GM21529 (cell line): ENCODE measurements around the gene RBM20.
"Not testable (repeated sequence)": the region's sequence is repeated elsewhere in the genome, so short reads cannot be mapped to it uniquely, and the experiment has no call there.

Experiments
- ATAC-seq: cut with Tn5 transposase; IDR thresholded peaks from one replicate; pipeline ENCODE4 v1.9.1; 2021; ENCODE audit not compliant: unreplicated experiment

RBM20 gene

GRCh38 chr10:110647136-110647430, 2.9 kb downstream of the RBM20 start:
- ATAC-seq: no peak

DNA sequence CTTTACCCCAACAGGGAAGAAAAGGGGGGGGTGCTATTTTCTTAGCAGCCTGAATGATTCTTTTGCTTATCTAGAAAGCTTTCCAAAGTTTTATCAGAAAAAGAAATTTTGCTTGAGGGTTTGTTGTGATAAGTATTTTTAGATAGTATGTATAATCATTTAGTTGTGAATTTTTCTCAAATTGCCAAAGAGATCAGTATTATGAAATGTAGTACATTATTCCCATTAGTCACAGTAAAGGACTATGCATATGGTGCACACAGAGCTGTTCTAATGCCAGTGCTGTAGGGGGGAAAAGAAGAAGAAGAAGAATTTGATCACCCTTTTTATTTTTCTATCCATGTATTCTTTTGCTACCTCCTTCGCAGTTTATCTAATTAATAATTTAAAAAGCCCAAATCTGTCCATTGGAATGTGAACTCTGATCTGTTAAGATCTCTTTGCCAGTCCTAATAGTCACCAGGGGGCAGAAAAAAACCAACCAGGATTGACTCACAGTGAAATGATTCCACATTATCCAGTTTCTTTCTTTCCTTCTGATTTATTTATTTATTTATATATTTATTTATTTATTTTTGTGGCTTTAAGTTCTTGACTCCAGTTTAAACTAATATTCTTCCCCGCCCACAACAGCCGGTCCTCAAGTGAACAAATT, 4.7 kb downstream of the RBM20 start:
- ATAC-seq: no peak

GRCh38 chr10:110649347-110650264, 5.5 kb downstream of the RBM20 start:
- no peak for ATAC-seq

GRCh38 chr10:110650265-110650668, 6.1 kb downstream of the RBM20 start:
- ATAC-seq: no peak

DNA sequence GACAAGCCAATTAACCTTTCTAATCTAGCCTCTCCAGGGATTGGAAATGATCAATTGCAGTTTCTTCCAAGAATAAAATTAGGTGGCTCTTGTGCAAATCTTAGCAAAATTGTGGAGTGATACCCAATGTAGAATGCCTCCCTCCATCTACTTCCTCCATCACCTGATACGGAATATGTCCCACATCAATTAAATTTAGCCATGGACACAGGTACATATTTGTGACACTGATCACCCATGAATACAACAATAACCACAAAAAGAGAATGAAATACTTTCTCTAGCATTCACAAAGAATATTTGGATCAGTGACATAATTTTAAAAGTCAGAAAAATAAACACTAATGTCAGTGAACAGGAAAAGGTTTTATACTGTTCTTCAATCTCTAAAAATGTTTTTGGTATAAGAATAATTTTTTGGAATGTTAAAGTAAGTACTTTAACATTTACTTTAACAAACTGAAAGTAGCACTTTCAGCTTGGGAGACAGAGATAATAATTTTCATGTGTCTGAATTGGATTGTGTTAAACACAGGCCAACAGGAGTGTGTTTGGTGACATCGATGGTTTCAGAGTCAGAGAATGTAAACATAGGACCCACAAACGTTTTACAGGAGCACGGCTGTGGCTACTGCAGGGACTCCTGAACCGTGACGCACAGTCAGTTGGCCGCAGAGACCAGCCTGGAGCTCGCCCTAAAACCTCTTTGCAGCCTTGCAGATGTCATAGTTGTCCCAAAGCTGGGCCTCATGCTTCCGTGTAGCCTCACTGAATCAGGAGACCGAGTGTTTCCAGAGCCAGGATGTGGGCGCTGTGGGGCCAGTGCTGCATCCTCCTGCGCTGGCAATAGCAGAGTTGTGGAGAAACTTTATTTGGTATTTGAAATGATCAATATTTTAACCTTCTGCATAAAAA, 7.2 kb downstream of the RBM20 start:
- peak; percentile 86 for ATAC-seq

- ATAC-seq: no peak
Observed at GRCh38 chr10:110652475-110653118, 8.5 kb downstream of the RBM20 start.

DNA sequence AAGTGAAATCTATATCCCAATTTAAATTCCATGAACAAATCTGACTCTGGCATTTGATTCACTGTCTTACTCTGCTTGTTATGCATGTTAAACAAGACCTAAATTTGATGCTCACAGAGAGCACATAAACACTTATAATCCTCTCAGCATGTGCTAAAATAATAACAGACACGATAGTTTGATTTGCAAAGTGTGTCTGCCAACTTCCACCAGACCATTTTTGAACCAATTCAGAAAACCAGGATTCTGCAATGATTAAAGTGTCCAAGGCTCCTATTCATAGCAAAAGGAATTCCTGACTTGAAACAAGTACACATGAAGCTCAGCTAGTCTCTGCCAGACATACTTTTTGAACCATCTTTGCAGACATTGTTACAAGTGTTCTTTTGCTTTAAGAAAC, 11.2 kb downstream of the RBM20 start:
- ATAC-seq: no peak

DNA sequence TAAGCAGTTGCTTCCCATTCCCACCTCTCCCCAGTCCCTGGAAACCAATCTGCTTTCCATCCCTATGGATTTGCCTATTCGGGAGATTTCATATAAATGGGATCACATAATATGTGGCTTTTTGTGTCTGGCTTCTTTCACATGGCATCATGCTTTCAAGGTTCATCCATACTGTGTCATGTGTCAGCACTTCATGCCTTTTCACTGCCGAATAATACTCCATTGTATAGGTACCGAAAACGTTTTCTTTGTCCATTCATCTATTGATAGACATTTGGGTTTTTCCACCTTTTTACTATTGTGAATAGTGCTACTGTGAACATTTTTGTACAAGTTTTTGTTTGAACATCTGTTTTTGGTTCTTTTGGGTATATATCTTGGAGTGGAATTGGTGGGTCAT, 12.5 kb downstream of the RBM20 start:
- ATAC-seq: no peak

- ATAC-seq: no peak
Observed at GRCh38 chr10:110657973-110658691, 14.0 kb downstream of the RBM20 start.

- ATAC-seq: no peak
Observed at GRCh38 chr10:110659558-110659957, 15.4 kb downstream of the RBM20 start.

DNA sequence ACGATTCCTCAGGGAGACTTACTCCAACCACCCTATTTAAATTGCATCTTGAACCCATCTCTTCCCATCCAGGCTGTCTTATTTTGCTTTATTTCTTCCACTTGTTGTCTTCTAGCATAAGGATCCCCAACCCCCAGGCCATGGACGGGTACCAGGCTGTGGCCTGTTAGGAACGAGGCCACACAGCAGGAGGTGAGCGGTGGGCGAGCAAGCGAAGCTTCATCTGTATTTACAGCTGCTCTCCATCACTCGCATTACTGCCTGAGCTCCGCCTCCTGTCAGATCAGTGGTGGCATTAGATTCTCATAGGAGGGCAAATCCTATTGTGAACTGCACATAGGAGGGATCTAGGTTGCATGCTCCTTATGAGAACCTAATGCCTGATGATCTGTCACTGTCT, 16.2 kb downstream of the RBM20 start:
- ATAC-seq: not testable (repeated sequence)

- no peak for ATAC-seq
Observed at GRCh38 chr10:110661292-110661691, 17.2 kb downstream of the RBM20 start.

- no peak for ATAC-seq
Observed at GRCh38 chr10:110664483-110665420, 20.6 kb downstream of the RBM20 start.

- not testable (repeated sequence) for ATAC-seq
Observed at GRCh38 chr10:110666259-110666658, 22.1 kb downstream of the RBM20 start.

- ATAC-seq: no peak
Observed at GRCh38 chr10:110666673-110667072, 22.5 kb downstream of the RBM20 start.

DNA sequence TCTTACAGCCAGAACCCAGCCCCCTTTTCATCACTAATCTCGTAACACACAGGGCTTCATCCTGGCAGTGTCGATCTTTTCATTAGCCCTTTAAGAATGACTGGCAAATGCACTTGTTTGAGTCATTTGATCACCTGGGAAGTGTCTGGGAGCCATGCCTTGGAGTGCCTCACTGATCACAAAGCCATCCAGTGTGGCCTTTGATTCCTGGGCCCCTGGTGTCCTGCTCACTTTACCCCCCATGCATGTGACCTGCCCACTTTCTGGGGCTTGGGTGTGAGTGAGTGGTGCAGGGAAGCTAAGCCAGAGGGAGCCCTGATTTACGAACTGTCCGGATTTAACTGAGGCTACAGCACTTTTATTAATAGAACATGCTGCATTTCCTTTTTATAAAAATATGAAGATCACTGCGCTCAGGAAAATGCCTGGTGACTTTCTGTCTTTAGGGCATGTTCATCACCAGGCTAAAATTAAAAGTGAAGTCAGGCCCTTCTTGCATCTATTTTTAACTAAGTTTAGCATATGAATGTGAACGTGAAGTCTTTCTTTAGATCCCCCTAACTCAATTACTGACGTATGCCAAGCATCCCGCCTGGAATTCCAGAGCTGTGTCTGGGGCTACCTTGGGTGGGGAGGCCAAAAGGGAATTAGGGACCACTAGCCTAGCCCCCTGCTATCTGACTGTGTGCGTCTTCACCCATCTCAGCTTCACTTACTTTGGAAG, 23.6 kb downstream of the RBM20 start:
- no peak for ATAC-seq

- no peak for ATAC-seq
Observed at GRCh38 chr10:110668443-110668842, 24.3 kb downstream of the RBM20 start.

GRCh38 chr10:110670335-110670734, 26.2 kb downstream of the RBM20 start:
- ATAC-seq: no peak
